Gastroesophageal sphincter (tissue), 3 donors: ENCODE measurements around the gene CYTL1.
"Not testable (repeated sequence)": the region's sequence is repeated elsewhere in the genome, so short reads cannot be mapped to it uniquely, and the experiment has no call there.

Experiments
- CTCF ChIP-seq, 4 experiments: fragments of 200-600 bp in 2 of 4; fragments of 450-650 bp in 2 of 4; sonication (generic) in 1 of 4; IDR thresholded peaks; one replicate each; pipeline ENCODE4 v1.5.1; 2017 to 2019; ENCODE audit warnings: antibody characterized with exemption in 4 of 4, mild to moderate bottlenecking in 2 of 4, moderate library complexity in 2 of 4
- EP300 ChIP-seq: sonication (generic); formaldehyde crosslinking; IDR thresholded peaks from one replicate; pipeline ENCODE4 v1.6.1; 2017; ENCODE audit warnings: antibody characterized with exemption, mild to moderate bottlenecking

- TF ChIP-seq CTCF (IDR thresholded peaks at IDR 0.05); EP300: not testable (repeated sequence)
Observed at GRCh38 chr4:5006932-5007331, 12.3 kb downstream of the CYTL1 start.
